Keratinocyte (primary cell): Measurements from ENCODE around the gene TNIK. TPM values are rescaled to one million over a fixed set of nuclear protein-coding genes. Genes with fewer than 3 reads are reported as not detected.

Source experiments
- DNase-seq: peaks from one replicate; pipeline ENCODE4 v3.0.0-alpha.2; 2011; ENCODE audit warnings: low read depth, missing footprints, low spot score
- FAIRE-seq: peaks from 2 replicates; lab custom pipeline; 2011; peaks lifted over from hg19 to GRCh38; lab: Jason Lieb, UNC
- H2AFZ ChIP-seq: 2 replicates; pipeline ENCODE4 v1.6.0; 2012; ENCODE audit warnings: low read length, control low read depth, inconsistent platforms; ENCODE audit not compliant: control insufficient read depth
- H3K27ac ChIP-seq: 2 replicates; pipeline ENCODE4 v1.5.1; 2011; ENCODE audit warnings: low read length; ENCODE audit not compliant: control insufficient read depth, insufficient read depth
- H3K27me3 ChIP-seq: 3 replicates; pipeline ENCODE4 v1.6.0; 2011; ENCODE audit warnings: low read length; ENCODE audit not compliant: control insufficient read depth, insufficient read depth; ENCODE audit errors: extremely low read depth
- H3K36me3 ChIP-seq, 2 experiments: 2 replicates in 1 of 2; 3 replicates in 1 of 2; pipeline ENCODE4 v1.5.1; 2011; ENCODE audit warnings: low read length in 2 of 2, mild to moderate bottlenecking in 1 of 2; ENCODE audit not compliant: control insufficient read depth in 2 of 2, insufficient read depth in 2 of 2; ENCODE audit errors: extremely low read depth in 1 of 2
- H3K4me1 ChIP-seq: 3 replicates; pipeline ENCODE4 v1.5.1; 2011; ENCODE audit warnings: low read length; ENCODE audit not compliant: control insufficient read depth, insufficient read depth; ENCODE audit errors: extremely low read depth
- H3K4me2 ChIP-seq: 3 replicates; pipeline ENCODE4 v1.6.0; 2011; ENCODE audit warnings: low read depth, low read length; ENCODE audit not compliant: control insufficient read depth, insufficient read depth; ENCODE audit errors: extremely low read depth
- H3K4me3 ChIP-seq, 3 experiments: fragments of 200-600 bp in 1 of 3; sonication (generic) in 1 of 3; 2 replicates in 2 of 3; 3 replicates in 1 of 3; pipeline ENCODE4 v1.5.1; 2011 to 2016; ENCODE audit warnings: low read length in 3 of 3, mild to moderate bottlenecking in 3 of 3, control low read depth in 2 of 3, inconsistent platforms in 1 of 3, low read depth in 1 of 3, mixed read lengths in 1 of 3, mixed run types in 1 of 3, moderate library complexity in 1 of 3; ENCODE audit not compliant: control insufficient read depth in 2 of 3, insufficient read depth in 2 of 3; ENCODE audit errors: extremely low read depth in 1 of 3
- H3K79me2 ChIP-seq: 2 replicates; pipeline ENCODE4 v1.6.0; 2012; ENCODE audit warnings: low read length; ENCODE audit not compliant: control insufficient read depth, insufficient read depth
- H3K9ac ChIP-seq: 3 replicates; pipeline ENCODE4 v1.6.0; 2011; ENCODE audit warnings: low read length; ENCODE audit not compliant: control insufficient read depth, insufficient read depth; ENCODE audit errors: extremely low read depth
- H3K9me1 ChIP-seq: 3 replicates; pipeline ENCODE4 v1.6.0; 2011; ENCODE audit warnings: low read length; ENCODE audit not compliant: control insufficient read depth, insufficient read depth; ENCODE audit errors: extremely low read depth
- H3K9me3 ChIP-seq: 2 replicates; pipeline ENCODE4 v1.5.1; 2012; ENCODE audit warnings: low read depth, low read length; ENCODE audit not compliant: control insufficient read depth
- H4K20me1 ChIP-seq: 3 replicates; pipeline ENCODE4 v1.6.0; 2011; ENCODE audit warnings: low read length; ENCODE audit not compliant: control insufficient read depth, insufficient read depth; ENCODE audit errors: extremely low read depth
- CTCF ChIP-seq, 3 experiments: IDR thresholded peaks in 1 of 3; conservative IDR thresholded peaks in 1 of 3; optimal IDR thresholded peaks in 1 of 3; 2 replicates in 2 of 3; 3 replicates in 1 of 3; pipeline versions ENCODE3 to v1.5.1; 2011; ENCODE audit warnings: low read length in 3 of 3, mild to moderate bottlenecking in 3 of 3, moderate library complexity in 2 of 3, control low read depth in 1 of 3, inconsistent platforms in 1 of 3; ENCODE audit not compliant: insufficient read depth in 2 of 3; ENCODE audit errors: extremely low read depth in 1 of 3
- EZH2 ChIP-seq: IDR thresholded peaks from one replicate; pipeline ENCODE4 v1.6.1; 2012; ENCODE audit warnings: inconsistent platforms, mild to moderate bottlenecking, low read length, moderate library complexity
- dilution Hi-C: fragments of 300-500 bp; cut with MboI; formaldehyde crosslinking; loops from one replicate; pipeline ENCODE4 v1.7.0; 2020; ENCODE audit warnings: low sequenced_read_pairs; ENCODE audit not compliant: extremely low pct_ligation_motif_present
- polyA plus RNA-seq, 5 experiments: library from polyadenylated mRNA; depleted of rRNA in 3 of 5; stranded (reverse) in 3 of 5; stranded (forward) in 1 of 5; unstranded in 1 of 5; fragments of >200 nt; gene quantifications; 1 replicate in 1 of 5; 2 replicates in 3 of 5; 3 replicates in 1 of 5; pipeline versions ENCODE4 v1.2.1 to v1.2.3, GENCODE V29; 2011 to 2012; ENCODE audit warnings: missing spikeins in 2 of 5, low read depth in 1 of 5, low replicate concordance in 1 of 5

TNIK gene
- polyA plus RNA-seq, 1 donor (not counting 4 experiments of a cell fraction or from before 2014, with no cell fraction given), result 4.4 TPM

GRCh38 chr3:171417137-171417536, 43.1 kb downstream of the TNIK start:
- TF ChIP-seq CTCF (optimal IDR thresholded peaks at IDR 0.05 in 1 of 3, IDR thresholded peaks at IDR 0.05 in 1 of 3, conservative IDR thresholded peaks at IDR 0.05 in 1 of 3; ENCODE audit: extremely low read depth in 1 of 3, insufficient read depth in 2 of 3, low read length in 3 of 3), result no peak
- TF ChIP-seq EZH2, result no peak
- no peaks in the 10 kb centered on the region for H4K20me1 ChIP-seq
- no peak overlapping the region for H3K4me3 ChIP-seq
- no peaks in the 10 kb centered on the region for H3K9me3 ChIP-seq
- peaks cover 12% of the 10 kb centered on the region for H3K4me1 ChIP-seq
- H3K4me2 ChIP-seq, result no peak overlapping the region
- dilution Hi-C loops, result no loop called here
- no peaks in the 10 kb centered on the region for H3K36me3 ChIP-seq
- H3K27me3 ChIP-seq, result no peaks in the 10 kb centered on the region
- no peak overlapping the region for H3K9ac ChIP-seq
- no peak overlapping the region for H2AFZ ChIP-seq
- no peaks in the 10 kb centered on the region for H3K9me1 ChIP-seq
- no peaks in the 10 kb centered on the region for H3K79me2 ChIP-seq
- no peak for DNase-seq
- H3K27ac ChIP-seq, result no peak overlapping the region
- FAIRE-seq, result no peak

- Histone ChIP-seq H3K9ac (no peak overlapping the region), H3K27me3 (no peaks in the 10 kb centered on the region)
- FAIRE-seq, result no peak
These were observed 43.5 kb downstream of the TNIK start for GRCh38 chr3:171416666-171417065.

More at GRCh38 chr3:171416666-171417065, 43.5 kb downstream of the TNIK start:
- dilution Hi-C loops, result no loop called here
- TF ChIP-seq EZH2 (no peak), CTCF (optimal IDR thresholded peaks at IDR 0.05 in 1 of 3, IDR thresholded peaks at IDR 0.05 in 1 of 3, conservative IDR thresholded peaks at IDR 0.05 in 1 of 3; ENCODE audit: extremely low read depth in 1 of 3, insufficient read depth in 2 of 3, low read length in 3 of 3) (no peak)
- no peak overlapping the region for H3K4me2 ChIP-seq
- no peaks in the 10 kb centered on the region for H3K9me3 ChIP-seq
- no peak overlapping the region for H3K4me3 ChIP-seq
- peaks cover 12% of the 10 kb centered on the region for H3K4me1 ChIP-seq
- no peaks in the 10 kb centered on the region for H3K79me2 ChIP-seq
- no peaks in the 10 kb centered on the region for H3K36me3 ChIP-seq
- H3K27ac ChIP-seq, result no peak overlapping the region
- H2AFZ ChIP-seq, result no peak overlapping the region
- no peak for DNase-seq
- no peaks in the 10 kb centered on the region for H3K9me1 ChIP-seq
- H4K20me1 ChIP-seq, result no peaks in the 10 kb centered on the region
